ENCODE results near the gene UMOD. TPM values are rescaled to one million over a fixed set of nuclear protein-coding genes. Genes with fewer than 3 reads are reported as not detected.

UMOD gene
- total and polyA plus RNA-seq, 9 of the 15 experiments (the other 6 are each of a cell fraction or from before 2014, with no cell fraction given), result not detected

DNA sequence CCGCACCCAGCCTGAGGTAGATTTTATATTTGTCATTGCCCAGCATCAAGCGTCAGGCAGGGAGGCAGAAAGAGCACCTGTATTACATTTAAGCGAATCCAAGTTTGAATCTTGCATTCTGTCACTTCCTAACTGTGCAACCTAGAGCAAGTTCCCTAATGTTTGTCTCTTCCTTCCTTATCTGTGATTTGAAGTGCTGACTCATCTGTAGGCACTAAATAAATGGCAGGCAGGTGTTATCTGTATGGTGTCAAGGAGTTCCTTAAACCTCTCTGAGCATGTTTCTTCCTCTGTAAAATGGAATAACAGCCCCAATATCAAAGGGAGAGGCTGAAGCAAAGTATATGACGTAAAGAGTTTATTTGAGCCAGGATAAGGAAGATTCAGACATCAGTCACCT lies 49.5 kb downstream of the UMOD start (continued):
- TF ChIP-seq, protein P1, sequence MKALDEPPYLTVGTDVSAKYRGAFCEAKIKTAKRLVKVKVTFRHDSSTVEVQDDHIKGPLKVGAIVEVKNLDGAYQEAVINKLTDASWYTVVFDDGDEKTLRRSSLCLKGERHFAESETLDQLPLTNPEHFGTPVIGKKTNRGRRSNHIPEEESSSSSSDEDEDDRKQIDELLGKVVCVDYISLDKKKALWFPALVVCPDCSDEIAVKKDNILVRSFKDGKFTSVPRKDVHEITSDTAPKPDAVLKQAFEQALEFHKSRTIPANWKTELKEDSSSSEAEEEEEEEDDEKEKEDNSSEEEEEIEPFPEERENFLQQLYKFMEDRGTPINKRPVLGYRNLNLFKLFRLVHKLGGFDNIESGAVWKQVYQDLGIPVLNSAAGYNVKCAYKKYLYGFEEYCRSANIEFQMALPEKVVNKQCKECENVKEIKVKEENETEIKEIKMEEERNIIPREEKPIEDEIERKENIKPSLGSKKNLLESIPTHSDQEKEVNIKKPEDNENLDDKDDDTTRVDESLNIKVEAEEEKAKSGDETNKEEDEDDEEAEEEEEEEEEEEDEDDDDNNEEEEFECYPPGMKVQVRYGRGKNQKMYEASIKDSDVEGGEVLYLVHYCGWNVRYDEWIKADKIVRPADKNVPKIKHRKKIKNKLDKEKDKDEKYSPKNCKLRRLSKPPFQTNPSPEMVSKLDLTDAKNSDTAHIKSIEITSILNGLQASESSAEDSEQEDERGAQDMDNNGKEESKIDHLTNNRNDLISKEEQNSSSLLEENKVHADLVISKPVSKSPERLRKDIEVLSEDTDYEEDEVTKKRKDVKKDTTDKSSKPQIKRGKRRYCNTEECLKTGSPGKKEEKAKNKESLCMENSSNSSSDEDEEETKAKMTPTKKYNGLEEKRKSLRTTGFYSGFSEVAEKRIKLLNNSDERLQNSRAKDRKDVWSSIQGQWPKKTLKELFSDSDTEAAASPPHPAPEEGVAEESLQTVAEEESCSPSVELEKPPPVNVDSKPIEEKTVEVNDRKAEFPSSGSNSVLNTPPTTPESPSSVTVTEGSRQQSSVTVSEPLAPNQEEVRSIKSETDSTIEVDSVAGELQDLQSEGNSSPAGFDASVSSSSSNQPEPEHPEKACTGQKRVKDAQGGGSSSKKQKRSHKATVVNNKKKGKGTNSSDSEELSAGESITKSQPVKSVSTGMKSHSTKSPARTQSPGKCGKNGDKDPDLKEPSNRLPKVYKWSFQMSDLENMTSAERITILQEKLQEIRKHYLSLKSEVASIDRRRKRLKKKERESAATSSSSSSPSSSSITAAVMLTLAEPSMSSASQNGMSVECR (CRISPR knock-in tag; IDR thresholded peaks at IDR 0.05), result no peak
- TF ChIP-seq ESRRA (IDR thresholded peaks at IDR 0.05; ENCODE audit: borderline replicate concordance, low read depth) (peak; percentile 61; the same call in 1 of the 2 replicates), TEAD4 (IDR thresholded peaks at IDR 0.05; ENCODE audit: low read length) (peak; percentile 52; the same call in 1 of the 2 replicates), TEAD4 (CRISPR knock-in tag; IDR thresholded peaks at IDR 0.05; ENCODE audit: borderline replicate concordance) (no peak), FOXA3 (CRISPR knock-in tag; conservative IDR thresholded peaks at IDR 0.05 in 1 of 2, IDR thresholded peaks at IDR 0.05 in 1 of 2) (no peak), PURB (CRISPR knock-in tag; IDR thresholded peaks at IDR 0.05; ENCODE audit: low read depth) (no peak), KAT7 (CRISPR knock-in tag; IDR thresholded peaks at IDR 0.05; ENCODE audit: borderline replicate concordance) (no peak), JUND (IDR thresholded peaks at IDR 0.05; ENCODE audit: borderline replicate concordance, low read depth, low read length) (peak; percentile 87), JUND (tag; IDR thresholded peaks at IDR 0.05; ENCODE audit: borderline replicate concordance, low read depth, low read length) (peak; percentile 84; the same call in 2 of the 3 replicates), PHB (CRISPR knock-in tag; IDR thresholded peaks at IDR 0.05) (no peak), TRIM24 (IDR thresholded peaks at IDR 0.05) (peak in 1 of 2 experiments; percentile 30; a peak in 1 of 4 replicates), BDP1 (IDR thresholded peaks at IDR 0.05; ENCODE audit: insufficient read depth, insufficient read length) (no peak), POLR2H (tag; IDR thresholded peaks at IDR 0.05; ENCODE audit: low read depth) (no peak), ZNF436 (CRISPR knock-in tag; IDR thresholded peaks at IDR 0.05) (no peak), HCFC1 (IDR thresholded peaks at IDR 0.05; ENCODE audit: low read depth, low read length) (no peak), FOXP1 (CRISPR knock-in tag; IDR thresholded peaks at IDR 0.05) (no peak)
- TF ChIP-seq, protein P2, sequence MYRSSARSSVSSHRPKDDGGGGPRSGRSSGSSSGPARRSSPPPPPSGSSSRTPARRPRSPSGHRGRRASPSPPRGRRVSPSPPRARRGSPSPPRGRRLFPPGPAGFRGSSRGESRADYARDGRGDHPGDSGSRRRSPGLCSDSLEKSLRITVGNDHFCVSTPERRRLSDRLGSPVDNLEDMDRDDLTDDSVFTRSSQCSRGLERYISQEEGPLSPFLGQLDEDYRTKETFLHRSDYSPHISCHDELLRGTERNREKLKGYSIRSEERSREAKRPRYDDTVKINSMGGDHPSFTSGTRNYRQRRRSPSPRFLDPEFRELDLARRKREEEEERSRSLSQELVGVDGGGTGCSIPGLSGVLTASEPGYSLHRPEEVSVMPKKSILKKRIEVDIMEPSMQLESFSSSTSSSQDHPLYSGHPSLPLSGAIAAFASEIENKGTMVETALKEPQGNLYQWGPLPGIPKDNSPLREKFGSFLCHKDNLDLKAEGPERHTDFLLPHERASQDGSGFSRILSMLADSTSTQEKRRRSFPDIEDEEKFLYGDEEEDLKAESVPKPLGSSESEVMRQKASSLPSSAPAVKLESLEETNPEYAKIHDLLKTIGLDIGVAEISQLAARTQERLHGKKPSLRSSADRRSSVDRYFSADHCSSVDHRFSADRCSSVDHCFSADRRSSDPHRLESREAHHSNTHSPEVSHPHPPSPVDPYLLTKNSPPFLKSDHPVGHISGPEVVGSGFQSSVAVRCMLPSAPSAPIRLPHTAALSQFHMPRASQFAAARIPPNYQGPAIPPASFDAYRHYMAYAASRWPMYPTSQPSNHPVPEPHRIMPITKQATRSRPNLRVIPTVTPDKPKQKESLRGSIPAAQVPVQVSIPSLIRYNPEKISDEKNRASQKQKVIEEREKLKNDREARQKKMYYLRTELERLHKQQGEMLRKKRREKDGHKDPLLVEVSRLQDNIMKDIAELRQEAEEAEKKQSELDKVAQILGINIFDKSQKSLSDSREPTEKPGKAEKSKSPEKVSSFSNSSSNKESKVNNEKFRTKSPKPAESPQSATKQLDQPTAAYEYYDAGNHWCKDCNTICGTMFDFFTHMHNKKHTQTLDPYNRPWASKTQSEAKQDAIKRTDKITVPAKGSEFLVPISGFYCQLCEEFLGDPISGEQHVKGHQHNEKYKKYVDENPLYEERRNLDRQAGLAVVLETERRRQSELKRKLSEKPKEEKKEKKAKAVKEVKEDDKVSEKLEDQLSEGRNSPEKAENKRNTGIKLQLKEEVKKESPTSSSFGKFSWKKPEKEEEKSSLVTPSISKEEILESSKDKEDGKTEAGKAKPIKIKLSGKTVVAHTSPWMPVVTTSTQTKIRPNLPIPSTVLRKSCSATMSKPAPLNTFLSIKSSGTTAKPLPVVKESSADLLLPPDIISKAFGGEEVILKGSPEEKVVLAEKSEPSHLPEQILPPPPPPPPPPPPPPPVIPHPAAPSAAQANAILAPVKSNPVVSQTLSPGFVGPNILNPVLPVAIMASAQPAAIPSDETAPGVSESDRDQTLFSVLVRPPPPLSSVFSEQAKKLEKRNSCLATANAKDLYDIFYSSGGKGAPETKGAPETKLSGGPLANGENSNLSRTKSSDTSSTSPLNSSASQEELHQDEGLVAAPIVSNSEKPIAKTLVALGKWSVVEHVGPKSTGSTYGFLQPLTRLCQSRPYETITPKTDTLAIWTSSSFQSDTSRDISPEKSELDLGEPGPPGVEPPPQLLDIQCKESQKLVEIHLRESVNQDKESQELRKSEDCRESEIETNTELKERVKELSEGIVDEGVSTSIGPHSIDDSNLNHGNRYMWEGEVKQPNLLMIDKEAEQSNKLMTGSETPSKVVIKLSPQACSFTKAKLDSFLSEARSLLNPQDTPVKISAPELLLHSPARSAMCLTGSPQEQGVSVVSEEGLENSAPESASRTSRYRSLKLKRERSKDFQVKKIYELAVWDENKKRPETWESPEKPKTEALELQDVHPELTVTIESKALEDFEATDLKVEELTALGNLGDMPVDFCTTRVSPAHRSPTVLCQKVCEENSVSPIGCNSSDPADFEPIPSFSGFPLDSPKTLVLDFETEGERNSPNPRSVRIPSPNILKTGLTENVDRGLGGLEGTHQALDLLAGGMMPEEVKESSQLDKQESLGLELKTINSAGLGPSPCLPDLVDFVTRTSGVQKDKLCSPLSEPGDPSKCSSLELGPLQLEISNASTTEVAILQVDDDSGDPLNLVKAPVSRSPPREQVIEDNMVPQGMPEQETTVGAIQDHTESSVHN (IDR thresholded peaks at IDR 0.05; ENCODE audit: borderline replicate concordance in 1 of 2, low read depth in 1 of 2), result no peak
